Esophagus muscularis mucosa (tissue), 4 donors: Measurements from ENCODE around the gene NCKAP5. TPM values are rescaled to one million over a fixed set of nuclear protein-coding genes. Genes with fewer than 3 reads are reported as not detected.
A peak's percentile ranks its signal among the peaks of the same experiment; 100 is the strongest.

Experiments used
- DNase-seq: peaks from one replicate; pipeline ENCODE4 v3.0.0-alpha.2; 2017; ENCODE audit errors: extremely low spot score
- H3K27ac ChIP-seq, 4 donors: fragments of 200-600 bp; sonication (generic); replicated peaks in 1 of 4; 1 replicate in 3 of 4; 2 replicates in 1 of 4; pipeline ENCODE4 v1.5.1; 2016 to 2019; ENCODE audit warnings: mild to moderate bottlenecking in 1 of 4
- H3K27me3 ChIP-seq, 4 donors: fragments of 200-600 bp; sonication (generic); one replicate each; pipeline versions ENCODE4 v1.5.1 to v1.6.0; 2016 to 2019
- H3K36me3 ChIP-seq, 4 donors: fragments of 200-600 bp; sonication (generic); one replicate each; pipeline ENCODE4 v1.5.1; 2016 to 2019
- H3K4me1 ChIP-seq, 4 donors: fragments of 200-600 bp; sonication (generic); one replicate each; pipeline ENCODE4 v1.5.1; 2016 to 2019
- H3K4me3 ChIP-seq, 4 donors: fragments of 200-600 bp; sonication (generic); 1 replicate in 2 of 4; 2 replicates in 2 of 4; pipeline ENCODE4 v1.5.1; 2016 to 2019; ENCODE audit warnings: mild to moderate bottlenecking in 4 of 4, moderate library complexity in 1 of 4
- H3K9me3 ChIP-seq, 4 donors: fragments of 200-600 bp; sonication (generic); 1 replicate in 3 of 4; 2 replicates in 1 of 4; pipeline ENCODE4 v1.5.1; 2016 to 2019
- EP300 ChIP-seq: sonication (generic); formaldehyde crosslinking; IDR thresholded peaks from one replicate; pipeline ENCODE4 v1.6.1; 2017; ENCODE audit warnings: antibody characterized with exemption
- POLR2A ChIP-seq: fragments of 450-650 bp; IDR thresholded peaks from one replicate; pipeline ENCODE4 v1.6.1; 2017; ENCODE audit warnings: antibody characterized with exemption, moderate library complexity, mild to moderate bottlenecking, low read depth
- POLR2AphosphoS5 ChIP-seq, 2 donors: sonication (generic); formaldehyde crosslinking; IDR thresholded peaks; one replicate each; pipeline ENCODE4 v1.6.1; 2017; ENCODE audit warnings: antibody characterized with exemption in 2 of 2
- WGBS: methylation state at CpG from one replicate; pipeline ENCODE4 v1.1.5; 2018; 5-methylcytosine and 5-hydroxymethylcytosine counted together
- intact Hi-C: fragments of 100-400 bp; cut with DNase I; formaldehyde crosslinking; loops from one replicate; pipeline ENCODE4 v1.15.1; 2023
- total RNA-seq, 4 donors: library from RNA; depleted of rRNA; stranded (reverse); fragments of >200 nt; gene quantifications; one replicate each; pipeline versions ENCODE4 v1.1.0 to v1.2.1, GENCODE V29; 2016
- TF ChIP-seq, protein P1 (sequence below), 3 experiments: fragments of 200-600 bp in 2 of 3; fragments of 450-650 bp in 1 of 3; sonication (generic) in 2 of 3; IDR thresholded peaks; one replicate each; pipeline ENCODE4 v1.5.1; 2017 to 2019; ENCODE audit warnings: antibody characterized with exemption in 3 of 3, mild to moderate bottlenecking in 2 of 3, moderate library complexity in 1 of 3

The NCKAP5 gene
- total RNA-seq, 4 donors from 2014 or later: 0.33 to 1.8 (median 1.0) TPM

DNA sequence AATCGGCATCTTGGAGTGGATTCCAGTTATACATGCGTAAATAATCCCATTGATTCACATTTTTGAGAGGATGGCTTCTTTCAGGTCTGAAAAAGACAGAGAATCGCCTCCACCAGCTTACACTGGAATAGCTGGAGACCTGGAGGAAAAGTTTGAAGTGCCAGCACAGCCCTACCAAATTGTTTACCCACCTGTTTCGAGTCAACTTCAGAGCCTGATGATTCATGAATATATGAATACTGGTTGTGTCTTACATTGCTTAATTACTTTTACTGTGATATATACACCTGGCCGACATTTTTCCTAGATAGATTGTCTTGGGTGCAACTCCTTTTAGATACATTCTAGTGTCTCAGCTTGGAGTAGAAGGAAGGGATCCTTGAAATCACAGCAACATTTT is 335 bp upstream of the NCKAP5 start:
- no peaks in the 10 kb centered on the region for H3K36me3 ChIP-seq
- H3K27ac ChIP-seq: no peak overlapping the region
- H3K27me3 ChIP-seq: no peaks in the 10 kb centered on the region
- intact Hi-C loops: no loop called here
- no peak for DNase-seq
- H3K9me3 ChIP-seq: no peaks in the 10 kb centered on the region
- H3K4me3 ChIP-seq: peak overlapping the region; percentile 31 to 51 (median 36)
- TF ChIP-seq, protein P1, sequence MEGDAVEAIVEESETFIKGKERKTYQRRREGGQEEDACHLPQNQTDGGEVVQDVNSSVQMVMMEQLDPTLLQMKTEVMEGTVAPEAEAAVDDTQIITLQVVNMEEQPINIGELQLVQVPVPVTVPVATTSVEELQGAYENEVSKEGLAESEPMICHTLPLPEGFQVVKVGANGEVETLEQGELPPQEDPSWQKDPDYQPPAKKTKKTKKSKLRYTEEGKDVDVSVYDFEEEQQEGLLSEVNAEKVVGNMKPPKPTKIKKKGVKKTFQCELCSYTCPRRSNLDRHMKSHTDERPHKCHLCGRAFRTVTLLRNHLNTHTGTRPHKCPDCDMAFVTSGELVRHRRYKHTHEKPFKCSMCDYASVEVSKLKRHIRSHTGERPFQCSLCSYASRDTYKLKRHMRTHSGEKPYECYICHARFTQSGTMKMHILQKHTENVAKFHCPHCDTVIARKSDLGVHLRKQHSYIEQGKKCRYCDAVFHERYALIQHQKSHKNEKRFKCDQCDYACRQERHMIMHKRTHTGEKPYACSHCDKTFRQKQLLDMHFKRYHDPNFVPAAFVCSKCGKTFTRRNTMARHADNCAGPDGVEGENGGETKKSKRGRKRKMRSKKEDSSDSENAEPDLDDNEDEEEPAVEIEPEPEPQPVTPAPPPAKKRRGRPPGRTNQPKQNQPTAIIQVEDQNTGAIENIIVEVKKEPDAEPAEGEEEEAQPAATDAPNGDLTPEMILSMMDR (IDR thresholded peaks at IDR 0.05): no peak
- whole genome bisulfite sequencing: 46% methylated on average over 5 of the region's 5 CpGs
- H3K4me1 ChIP-seq: peaks cover 10 to 20% (median 15%) of the 10 kb centered on the region in 4 donors

DNA sequence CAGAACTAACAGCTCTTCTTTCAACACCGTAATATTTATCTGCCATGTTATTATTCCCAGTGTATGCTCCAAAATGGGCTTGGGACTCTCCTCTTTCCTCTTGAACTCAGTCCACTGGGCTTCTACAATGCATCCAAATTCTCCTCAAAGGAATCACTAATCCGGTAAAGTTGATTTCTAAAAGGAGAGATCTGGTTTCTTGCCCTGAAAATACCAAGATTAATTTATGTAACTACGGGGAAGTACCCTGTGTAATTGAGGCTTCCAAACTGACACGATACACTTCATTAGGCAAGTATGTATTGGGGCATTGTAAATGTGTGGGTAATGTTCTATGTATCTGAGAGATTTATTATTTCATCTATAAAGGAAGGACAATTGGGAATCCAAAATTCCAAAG is 5.7 kb downstream of the NCKAP5 start:
- Histone ChIP-seq H3K4me1 (peaks cover 0 to 8% (median 6%) of the 10 kb centered on the region in 4 donors), H3K36me3 (no peaks in the 10 kb centered on the region), H3K27me3 (no peaks in the 10 kb centered on the region), H3K27ac (no peak overlapping the region), H3K9me3 (no peaks in the 10 kb centered on the region), H3K4me3 (no peak overlapping the region)
- DNase-seq: no peak
- intact Hi-C loops: no loop called here
- 92% methylated on average over 4 of the region's 4 CpGs for WGBS
- TF ChIP-seq POLR2A: no peak
- TF ChIP-seq, protein P1 (IDR thresholded peaks at IDR 0.05): no peak
- TF ChIP-seq EP300: no peak
- no peak for TF ChIP-seq POLR2AphosphoS5 (IDR thresholded peaks at IDR 0.05)

GRCh38 chr2:133561045-133561852 is 7.0 kb downstream of the NCKAP5 start:
- no peaks in the 10 kb centered on the region for H3K9me3 ChIP-seq
- intact Hi-C loops: no loop called here
- no peaks in the 10 kb centered on the region for H3K27me3 ChIP-seq
- no peak for DNase-seq
- TF ChIP-seq POLR2AphosphoS5 (IDR thresholded peaks at IDR 0.05): no peak
- TF ChIP-seq, protein P1 (IDR thresholded peaks at IDR 0.05): peak; percentile 45 to 72 (median 59)
- no peak overlapping the region for H3K27ac ChIP-seq
- 49% methylated on average over 3 of the region's 3 CpGs for WGBS
- H3K36me3 ChIP-seq: no peaks in the 10 kb centered on the region
- H3K4me3 ChIP-seq: no peak overlapping the region
- H3K4me1 ChIP-seq: no peaks in the 10 kb centered on the region

DNA sequence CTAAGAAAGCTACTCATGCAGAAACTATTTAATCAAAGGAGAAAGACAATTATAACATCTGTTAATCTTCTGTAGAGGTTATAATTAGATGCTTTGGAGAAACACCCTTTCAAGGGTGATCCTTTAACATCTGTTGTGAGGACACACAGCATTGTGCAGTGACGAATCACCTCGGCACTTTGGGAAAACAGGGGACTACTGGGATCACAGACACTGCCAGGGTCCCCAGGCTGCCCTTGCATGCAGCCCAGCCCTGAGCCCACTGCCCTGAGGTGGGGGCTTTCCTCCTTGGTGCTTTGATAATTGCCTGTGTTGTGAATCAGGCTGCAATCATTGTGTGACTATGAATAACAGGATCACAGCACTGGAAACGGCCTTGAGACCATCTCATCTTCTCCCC is 10.6 kb downstream of the NCKAP5 start:
- H3K27ac ChIP-seq: no peak overlapping the region
- H3K9me3 ChIP-seq: peaks cover 0 to 4% (median 0%) of the 10 kb centered on the region in 4 donors
- no peaks in the 10 kb centered on the region for H3K36me3 ChIP-seq
- no peaks in the 10 kb centered on the region for H3K27me3 ChIP-seq
- peaks cover 0 to 5% (median 0%) of the 10 kb centered on the region in 4 donors for H3K4me1 ChIP-seq
- TF ChIP-seq POLR2AphosphoS5 (IDR thresholded peaks at IDR 0.05): no peak
- no peak for TF ChIP-seq EP300
- no peak for TF ChIP-seq POLR2A
- TF ChIP-seq, protein P1 (IDR thresholded peaks at IDR 0.05): no peak
- WGBS: 76% methylated on average over 3 of the region's 3 CpGs
- DNase-seq: no peak
- H3K4me3 ChIP-seq: no peak overlapping the region
- intact Hi-C loops: no loop called here
